GM12801 (cell line): Measurements from ENCODE around the gene IFI27L1.

ENCODE experiments used
- TF ChIP-seq, protein P1 (sequence below): IDR thresholded peaks from one replicate; pipeline ENCODE4 v1.5.1; 2011; ENCODE audit warnings: control low read depth; ENCODE audit not compliant: insufficient read length; ENCODE audit errors: extremely low read depth

IFI27L1 gene

DNA sequence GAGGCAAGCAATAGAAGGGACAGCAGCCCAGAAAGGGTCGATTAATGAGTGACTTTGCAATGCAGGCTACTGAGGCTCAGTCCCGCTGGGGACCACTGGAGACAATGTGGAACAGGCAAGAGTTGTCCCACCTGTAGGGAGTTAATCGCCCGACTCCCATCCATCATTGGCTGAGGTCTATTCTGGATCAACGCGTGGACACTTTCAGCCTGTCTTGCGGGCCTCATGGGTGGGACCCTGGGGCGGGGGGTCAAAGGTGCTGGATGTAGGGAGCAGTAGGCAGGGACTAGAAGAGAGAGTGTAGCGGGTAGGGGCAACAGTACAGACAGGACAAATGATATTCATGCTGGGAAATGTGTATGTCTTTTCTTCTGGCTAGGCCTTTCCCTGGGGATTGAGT, 42.2 kb downstream of the IFI27L1 start:
- TF ChIP-seq, protein P1, sequence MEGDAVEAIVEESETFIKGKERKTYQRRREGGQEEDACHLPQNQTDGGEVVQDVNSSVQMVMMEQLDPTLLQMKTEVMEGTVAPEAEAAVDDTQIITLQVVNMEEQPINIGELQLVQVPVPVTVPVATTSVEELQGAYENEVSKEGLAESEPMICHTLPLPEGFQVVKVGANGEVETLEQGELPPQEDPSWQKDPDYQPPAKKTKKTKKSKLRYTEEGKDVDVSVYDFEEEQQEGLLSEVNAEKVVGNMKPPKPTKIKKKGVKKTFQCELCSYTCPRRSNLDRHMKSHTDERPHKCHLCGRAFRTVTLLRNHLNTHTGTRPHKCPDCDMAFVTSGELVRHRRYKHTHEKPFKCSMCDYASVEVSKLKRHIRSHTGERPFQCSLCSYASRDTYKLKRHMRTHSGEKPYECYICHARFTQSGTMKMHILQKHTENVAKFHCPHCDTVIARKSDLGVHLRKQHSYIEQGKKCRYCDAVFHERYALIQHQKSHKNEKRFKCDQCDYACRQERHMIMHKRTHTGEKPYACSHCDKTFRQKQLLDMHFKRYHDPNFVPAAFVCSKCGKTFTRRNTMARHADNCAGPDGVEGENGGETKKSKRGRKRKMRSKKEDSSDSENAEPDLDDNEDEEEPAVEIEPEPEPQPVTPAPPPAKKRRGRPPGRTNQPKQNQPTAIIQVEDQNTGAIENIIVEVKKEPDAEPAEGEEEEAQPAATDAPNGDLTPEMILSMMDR, result no peak

DNA sequence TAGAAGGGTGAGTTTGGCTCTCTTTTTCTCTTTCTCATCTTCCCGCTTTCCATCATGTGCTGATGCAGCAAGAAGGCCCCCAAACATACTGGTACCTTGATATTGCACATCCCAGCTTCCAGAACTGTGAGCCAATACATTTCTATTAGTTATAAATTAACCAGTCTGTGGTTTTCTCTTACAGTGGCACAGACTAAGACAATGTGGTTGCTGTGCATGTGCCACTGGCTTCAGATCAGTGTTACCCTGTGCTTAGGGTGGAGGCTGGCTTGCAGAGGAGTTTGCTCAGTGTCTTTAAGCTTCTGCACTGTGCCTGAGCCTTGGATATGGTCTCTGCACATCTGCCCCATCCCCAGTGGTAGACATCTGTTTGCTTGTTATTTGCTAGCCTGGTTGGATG, 42.8 kb downstream of the IFI27L1 start:
- TF ChIP-seq, protein P1, result no peak

DNA sequence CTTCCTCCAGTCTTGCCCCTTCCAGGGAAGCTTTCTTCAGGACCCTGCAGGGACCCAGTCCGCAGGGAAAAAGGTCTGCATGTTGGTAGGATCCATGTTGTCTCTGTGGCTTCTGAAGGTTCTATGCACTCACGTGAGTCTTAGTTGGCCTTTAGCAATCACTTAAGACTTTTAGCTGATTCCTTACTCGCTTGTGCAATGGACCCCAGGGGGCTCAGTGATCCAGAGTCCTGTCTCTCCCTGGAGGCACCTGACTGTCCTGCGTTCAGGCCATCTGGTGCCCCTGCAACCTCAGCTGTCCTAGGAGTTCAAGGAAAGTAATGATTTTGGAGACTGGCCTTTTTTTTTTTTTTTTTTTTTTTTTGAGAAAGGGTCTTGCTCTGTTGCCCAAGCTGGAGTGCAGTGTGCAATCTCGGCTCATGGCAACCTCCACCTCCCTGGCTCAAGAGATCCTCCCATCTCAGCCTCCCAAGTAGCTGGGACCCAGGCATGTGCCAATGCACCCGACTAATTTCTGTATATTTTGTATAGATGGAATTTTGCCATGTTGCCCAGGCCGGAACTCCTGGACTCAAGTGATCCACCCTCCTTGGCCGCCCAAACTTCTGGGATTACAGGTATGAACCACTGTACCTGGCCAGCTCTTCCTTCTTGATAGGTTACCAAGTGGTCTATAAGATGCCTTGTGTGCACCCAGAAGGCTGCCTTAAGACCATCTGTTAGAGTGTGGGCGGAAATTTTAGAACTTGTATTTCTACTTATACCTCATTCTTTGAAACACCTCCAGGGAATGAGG, 43.7 kb downstream of the IFI27L1 start:
- TF ChIP-seq, protein P1, result no peak

DNA sequence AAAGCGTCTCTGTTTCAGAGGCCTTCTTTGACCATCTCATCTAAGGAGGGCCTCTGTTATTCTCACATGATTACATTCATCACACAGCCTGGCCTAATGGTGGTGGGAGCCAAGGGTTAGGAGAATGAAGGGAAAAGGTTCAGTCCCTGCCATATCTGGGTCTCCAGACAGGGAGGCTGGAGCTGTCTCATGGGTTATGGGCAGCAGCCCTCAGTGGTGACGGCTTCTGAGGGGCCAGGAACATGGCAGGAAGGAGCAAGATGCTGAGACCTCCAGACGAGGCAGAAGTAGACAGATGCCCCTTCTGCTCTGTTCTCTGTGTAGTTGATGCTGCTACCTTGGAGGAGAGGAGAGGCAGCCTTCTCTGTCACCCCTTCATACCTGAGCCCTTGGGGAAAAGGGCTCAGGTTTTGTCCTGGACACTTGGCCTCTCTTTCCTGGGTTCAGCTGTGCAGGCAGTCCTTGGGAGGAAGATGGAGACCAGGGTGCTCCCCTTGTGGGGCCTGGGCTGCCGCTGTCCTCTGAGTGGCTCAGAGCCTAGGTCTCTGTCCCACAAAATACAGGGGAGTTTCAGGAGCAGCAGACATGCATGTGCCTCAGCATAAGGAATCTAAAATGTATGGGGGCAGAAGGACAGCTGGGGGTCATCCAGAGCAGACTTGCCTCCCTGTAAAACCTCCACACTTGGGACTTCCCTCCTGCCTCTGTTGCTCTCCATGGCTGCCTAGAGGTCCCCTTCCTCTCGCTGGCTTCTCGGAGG, 44.7 kb downstream of the IFI27L1 start:
- TF ChIP-seq, protein P1, result no peak

DNA sequence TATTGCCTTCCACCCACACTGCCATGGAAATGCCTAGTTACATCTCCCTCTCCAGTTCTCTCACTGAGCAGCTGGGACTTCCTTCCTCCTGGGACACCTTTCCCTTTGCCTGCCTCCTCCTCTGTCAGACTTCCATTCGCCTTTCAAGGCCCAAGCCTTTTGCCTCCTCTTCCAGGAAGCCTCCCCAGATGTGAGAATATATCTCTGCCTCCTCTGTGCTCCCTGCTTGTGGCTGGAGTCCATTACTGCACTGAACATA, 45.2 kb downstream of the IFI27L1 start:
- TF ChIP-seq, protein P1, result no peak

DNA sequence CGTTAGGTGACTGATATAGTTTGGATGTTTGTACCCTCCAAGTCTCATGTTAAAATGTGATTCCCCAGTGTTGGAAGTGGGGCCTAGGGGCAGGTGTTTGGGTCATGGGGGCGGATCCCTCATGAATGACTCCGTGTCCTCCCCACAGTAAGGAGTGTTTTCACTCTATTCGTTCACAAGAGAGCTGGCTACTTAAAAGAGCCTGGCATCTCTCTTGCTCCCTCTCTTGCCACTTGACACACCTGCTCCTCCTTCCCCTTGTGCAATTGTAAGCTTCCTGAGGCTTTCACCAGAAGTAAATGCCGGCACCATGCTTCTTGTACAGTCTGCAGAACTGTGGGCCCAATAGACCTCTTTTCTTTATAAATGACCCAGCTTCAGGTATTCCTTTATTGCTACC, 45.7 kb downstream of the IFI27L1 start:
- TF ChIP-seq, protein P1, result no peak

DNA sequence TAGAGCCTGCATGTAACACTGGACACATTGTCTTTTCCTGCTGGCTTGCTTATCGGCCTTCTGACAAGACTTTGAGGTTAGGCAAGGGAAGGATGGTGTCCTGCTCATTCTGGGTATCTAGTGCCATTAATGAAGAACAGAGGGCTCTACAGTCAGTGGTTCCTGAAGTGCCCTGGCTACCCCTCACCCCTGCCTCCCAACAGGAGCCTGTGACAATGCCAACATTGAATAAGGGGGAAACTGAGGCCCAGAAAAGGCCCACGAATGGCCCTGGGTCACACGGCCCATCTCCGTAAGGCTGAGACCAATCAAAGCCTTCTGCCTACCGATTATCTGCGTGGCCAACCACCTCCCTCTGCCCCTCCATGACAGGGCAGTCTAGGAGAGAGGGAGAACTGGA, 46.2 kb downstream of the IFI27L1 start:
- TF ChIP-seq, protein P1, result no peak
